Nephron (organoid): Measurements from ENCODE around the gene MRNIP.

ENCODE experiments used
- H3K27ac Mint-ChIP-seq, 3 experiments: 2 replicates each; pipeline ENCODE4 v1.8.0; 2020; ENCODE audit warnings: mixed read lengths in 3 of 3, mild to moderate bottlenecking in 2 of 3, moderate library complexity in 1 of 3
- H3K27me3 Mint-ChIP-seq: 2 replicates; pipeline ENCODE4 v1.8.0; 2021; ENCODE audit warnings: low read depth, mild to moderate bottlenecking, moderate library complexity, mixed read lengths
- H3K36me3 Mint-ChIP-seq: 2 replicates; pipeline ENCODE4 v1.8.0; 2020; ENCODE audit warnings: low read depth, mixed read lengths
- H3K4me1 Mint-ChIP-seq: 2 replicates; pipeline ENCODE4 v1.8.0; 2020; ENCODE audit warnings: mixed read lengths
- H3K4me3 Mint-ChIP-seq, 3 experiments: 2 replicates each; pipeline ENCODE4 v1.8.0; 2020; ENCODE audit warnings: mild to moderate bottlenecking in 3 of 3, mixed read lengths in 3 of 3, moderate library complexity in 2 of 3
- H3K9me3 Mint-ChIP-seq: 2 replicates; pipeline ENCODE4 v1.8.0; 2020; ENCODE audit warnings: mixed read lengths
- TF ChIP-seq, protein P1 (sequence below), 3 experiments: fragments of 200-600 bp; sonication (generic); IDR thresholded peaks; one replicate each; pipeline ENCODE4 v1.5.0; 2021; ENCODE audit warnings: antibody characterized with exemption in 3 of 3; ENCODE audit not compliant: unreplicated experiment in 3 of 3

Gene MRNIP, protein sequence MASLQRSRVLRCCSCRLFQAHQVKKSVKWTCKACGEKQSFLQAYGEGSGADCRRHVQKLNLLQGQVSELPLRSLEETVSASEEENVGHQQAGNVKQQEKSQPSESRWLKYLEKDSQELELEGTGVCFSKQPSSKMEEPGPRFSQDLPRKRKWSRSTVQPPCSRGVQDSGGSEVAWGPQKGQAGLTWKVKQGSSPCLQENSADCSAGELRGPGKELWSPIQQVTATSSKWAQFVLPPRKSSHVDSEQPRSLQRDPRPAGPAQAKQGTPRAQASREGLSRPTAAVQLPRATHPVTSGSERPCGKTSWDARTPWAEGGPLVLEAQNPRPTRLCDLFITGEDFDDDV

DNA sequence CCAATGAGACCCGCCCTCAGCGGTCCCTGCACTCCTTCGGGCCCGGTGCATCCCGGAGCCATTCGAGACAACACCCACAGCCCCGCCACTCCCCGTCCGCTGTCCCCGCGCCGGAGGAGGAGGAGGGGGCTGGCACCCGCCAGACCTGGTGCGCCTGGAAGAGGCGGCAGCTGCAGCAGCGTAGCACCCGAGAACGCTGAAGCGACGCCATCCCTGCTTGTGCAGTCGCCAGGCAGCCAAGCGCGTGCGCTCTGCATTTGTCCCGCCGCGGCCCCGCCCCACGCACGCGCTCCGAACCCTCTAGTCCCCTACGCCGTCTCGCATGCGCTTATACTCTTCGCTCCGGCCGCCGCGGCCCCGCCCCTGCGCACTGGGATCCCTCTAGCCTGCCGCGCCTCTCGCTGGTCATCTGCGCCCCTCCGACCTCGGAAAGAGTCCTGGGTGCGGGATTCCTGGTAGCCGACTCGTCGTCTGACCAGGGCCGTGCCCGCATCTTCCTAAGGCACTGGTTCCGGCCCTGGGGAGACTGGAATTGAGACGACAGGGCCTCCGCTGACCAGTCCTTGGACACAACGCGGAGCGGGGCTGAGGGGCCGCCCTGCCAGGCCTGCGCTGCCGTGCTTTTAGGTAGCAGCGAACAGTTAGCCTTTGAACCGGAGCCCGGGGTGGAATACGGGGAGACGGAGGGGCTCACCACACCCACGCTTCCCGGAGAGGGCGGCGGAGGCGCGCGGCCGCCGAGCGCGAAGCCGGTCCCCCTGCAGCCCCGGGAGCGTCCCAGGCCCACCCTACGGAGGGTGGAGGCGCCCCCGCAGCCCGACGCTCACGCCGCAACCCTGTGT, at the start of gene MRNIP:
MRNIP (minus strand) TSS at position 232 of the 842 bp plus-strand sequence; CDS start at position 211, 21 bp downstream.
- Mint-ChIP-seq H3K27ac (peak within 1 kb of the TSS; percentile 84 to 94 (median 90)), H3K4me1 (peaks cover 24% of the 10 kb centered on the region), H3K36me3 (peaks cover 20% of the 10 kb centered on the region), H3K27me3 (no peaks in the 10 kb centered on the region), H3K9me3 (no peaks in the 10 kb centered on the region), H3K4me3 (peak within 1 kb of the TSS; percentile 95 to 99 (median 97))
- TF ChIP-seq, protein P1, sequence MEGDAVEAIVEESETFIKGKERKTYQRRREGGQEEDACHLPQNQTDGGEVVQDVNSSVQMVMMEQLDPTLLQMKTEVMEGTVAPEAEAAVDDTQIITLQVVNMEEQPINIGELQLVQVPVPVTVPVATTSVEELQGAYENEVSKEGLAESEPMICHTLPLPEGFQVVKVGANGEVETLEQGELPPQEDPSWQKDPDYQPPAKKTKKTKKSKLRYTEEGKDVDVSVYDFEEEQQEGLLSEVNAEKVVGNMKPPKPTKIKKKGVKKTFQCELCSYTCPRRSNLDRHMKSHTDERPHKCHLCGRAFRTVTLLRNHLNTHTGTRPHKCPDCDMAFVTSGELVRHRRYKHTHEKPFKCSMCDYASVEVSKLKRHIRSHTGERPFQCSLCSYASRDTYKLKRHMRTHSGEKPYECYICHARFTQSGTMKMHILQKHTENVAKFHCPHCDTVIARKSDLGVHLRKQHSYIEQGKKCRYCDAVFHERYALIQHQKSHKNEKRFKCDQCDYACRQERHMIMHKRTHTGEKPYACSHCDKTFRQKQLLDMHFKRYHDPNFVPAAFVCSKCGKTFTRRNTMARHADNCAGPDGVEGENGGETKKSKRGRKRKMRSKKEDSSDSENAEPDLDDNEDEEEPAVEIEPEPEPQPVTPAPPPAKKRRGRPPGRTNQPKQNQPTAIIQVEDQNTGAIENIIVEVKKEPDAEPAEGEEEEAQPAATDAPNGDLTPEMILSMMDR (IDR thresholded peaks at IDR 0.05; ENCODE audit: unreplicated experiment in 3 of 3): peak in 1 of 3 experiments; percentile 21

DNA sequence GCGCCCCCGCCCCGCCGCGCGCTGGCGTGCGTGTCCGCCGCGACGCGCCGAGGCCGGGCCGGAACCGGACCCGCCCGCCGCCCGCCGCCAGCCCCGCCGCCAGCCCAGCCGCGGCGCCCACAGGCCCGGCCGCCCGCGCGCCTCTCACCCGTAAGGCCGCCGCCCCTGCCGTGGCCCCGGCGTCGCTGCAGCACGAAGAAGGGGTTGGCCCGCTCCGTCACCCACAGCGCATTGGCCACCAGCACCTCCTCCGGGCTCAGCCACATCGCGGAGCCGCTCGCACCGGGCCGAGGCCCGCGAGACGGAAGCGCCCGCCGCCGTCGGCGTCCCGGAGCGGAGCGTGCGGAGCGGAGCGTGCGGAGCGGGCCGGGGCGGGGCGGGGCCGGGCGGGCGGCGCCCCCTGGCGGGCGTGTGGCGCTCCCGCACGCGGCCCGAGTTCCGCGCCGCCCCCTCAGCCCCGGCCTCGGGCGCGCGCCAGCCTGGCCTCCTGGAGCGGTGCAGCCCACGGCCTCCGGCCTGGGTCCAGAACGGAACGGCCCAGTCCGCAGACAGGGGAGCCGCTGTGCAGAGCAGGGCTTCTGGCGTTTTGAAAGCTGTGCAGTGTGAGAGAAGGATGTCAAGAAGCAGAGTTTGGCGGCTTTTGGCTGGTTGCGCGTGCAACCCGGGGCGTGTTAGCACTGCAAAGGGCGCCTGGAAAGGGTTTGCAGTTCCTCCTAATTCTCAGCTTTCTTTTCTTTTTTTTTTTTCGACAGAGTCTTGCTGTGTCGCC, 49.1 kb upstream of the MRNIP start, which contains the start of gene TBC1D9B:
TBC1D9B (minus strand) TSS at position 342 of the 769 bp plus-strand sequence; CDS start at position 266, 76 bp downstream.
- peaks cover 17% of the 10 kb centered on the region for H3K36me3 Mint-ChIP-seq

DNA sequence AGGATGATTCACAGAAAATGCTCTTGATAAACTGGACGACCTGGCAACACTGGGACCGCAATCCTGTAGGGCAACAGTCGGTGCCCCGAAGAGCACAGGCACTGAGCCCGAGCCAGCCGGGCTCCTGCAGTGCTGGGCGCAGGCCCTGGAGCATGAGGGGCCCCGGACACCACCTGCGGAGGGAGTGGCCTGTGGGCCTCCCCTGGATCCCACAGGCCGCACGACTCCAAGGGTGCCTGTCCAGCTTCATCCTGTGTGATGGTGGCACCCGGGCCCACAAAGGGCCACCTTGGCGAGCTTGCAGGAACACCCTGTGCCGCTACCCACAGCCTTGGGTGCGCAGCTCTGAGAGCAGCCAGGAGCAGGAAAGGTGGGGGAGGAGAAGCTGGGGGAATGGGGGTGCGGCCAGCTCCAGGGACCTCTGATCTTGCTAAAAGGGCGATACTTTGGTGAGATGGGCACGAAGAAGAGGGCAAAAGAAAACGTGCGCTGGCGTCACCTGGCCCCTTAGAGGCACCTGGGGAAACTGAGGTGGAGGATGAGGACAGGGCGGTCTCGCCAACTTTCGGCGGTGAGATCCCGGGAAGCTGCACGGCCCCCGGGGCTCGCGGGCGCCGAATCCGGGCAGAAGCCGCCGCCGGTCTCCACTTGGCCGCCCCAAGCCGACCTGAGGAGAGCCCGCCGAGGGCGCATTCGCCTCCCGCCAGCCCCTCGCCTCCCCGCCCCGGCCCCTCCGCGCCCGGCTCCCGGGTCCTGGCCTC, 48.4 kb upstream of the MRNIP start:
- no peaks in the 10 kb centered on the region for H3K27me3 Mint-ChIP-seq
- peaks cover 17% of the 10 kb centered on the region for H3K36me3 Mint-ChIP-seq
- H3K9me3 Mint-ChIP-seq: no peaks in the 10 kb centered on the region
- peak overlapping the region; percentile 88 to 91 (median 91) for H3K4me3 Mint-ChIP-seq
- H3K27ac Mint-ChIP-seq: peak overlapping the region in 2 of 3 experiments; percentile 39 to 56
- H3K4me1 Mint-ChIP-seq: peaks cover 5% of the 10 kb centered on the region
- TF ChIP-seq, protein P1 (IDR thresholded peaks at IDR 0.05; ENCODE audit: unreplicated experiment in 3 of 3): no peak

More for the DNA sequence above, 49.1 kb upstream of the MRNIP start, which contains the start of gene TBC1D9B:
- no peaks in the 10 kb centered on the region for H3K9me3 Mint-ChIP-seq
- peaks cover 5% of the 10 kb centered on the region for H3K4me1 Mint-ChIP-seq
- H3K27me3 Mint-ChIP-seq: no peaks in the 10 kb centered on the region
- TF ChIP-seq, protein P1 (IDR thresholded peaks at IDR 0.05; ENCODE audit: unreplicated experiment in 3 of 3): peak; percentile 17 to 31 (median 27)
- H3K4me3 Mint-ChIP-seq: peak within 1 kb of the TSS; percentile 88 to 91 (median 91)
- H3K27ac Mint-ChIP-seq: peak within 1 kb of the TSS in 2 of 3 experiments; percentile 39 to 56

DNA sequence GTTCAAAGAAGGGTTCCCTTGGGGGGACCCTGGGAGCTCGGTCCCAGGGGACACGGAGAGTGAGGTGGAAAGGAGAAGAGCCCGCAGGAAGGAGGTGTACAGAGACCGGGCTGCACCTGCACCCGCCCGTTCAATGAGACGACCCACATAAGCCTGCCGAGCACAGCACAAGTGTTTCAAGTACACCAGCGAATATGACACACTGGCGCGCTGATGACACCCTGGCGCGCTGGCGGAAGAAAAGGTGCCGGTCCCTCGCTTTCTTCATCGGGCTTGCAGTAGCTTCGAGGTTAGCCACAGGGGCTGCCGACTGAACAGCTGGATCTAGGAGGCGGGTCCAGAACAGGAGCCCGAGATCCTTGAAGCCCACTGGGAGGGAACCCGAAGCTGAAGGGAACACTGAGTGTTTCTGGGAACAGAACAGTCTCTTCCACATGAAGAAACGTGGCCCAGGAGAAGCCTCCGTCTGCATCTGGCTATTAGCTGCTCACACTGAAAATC, 47.7 kb upstream of the MRNIP start:
- H3K9me3 Mint-ChIP-seq: no peaks in the 10 kb centered on the region
- H3K4me1 Mint-ChIP-seq: peaks cover 5% of the 10 kb centered on the region
- TF ChIP-seq, protein P1 (IDR thresholded peaks at IDR 0.05; ENCODE audit: unreplicated experiment in 3 of 3): no peak
- H3K27me3 Mint-ChIP-seq: no peaks in the 10 kb centered on the region
- H3K36me3 Mint-ChIP-seq: peaks cover 17% of the 10 kb centered on the region
- peak overlapping the region; percentile 88 to 91 (median 91) for H3K4me3 Mint-ChIP-seq
- peak overlapping the region in 2 of 3 experiments; percentile 25 to 53 for H3K27ac Mint-ChIP-seq

DNA sequence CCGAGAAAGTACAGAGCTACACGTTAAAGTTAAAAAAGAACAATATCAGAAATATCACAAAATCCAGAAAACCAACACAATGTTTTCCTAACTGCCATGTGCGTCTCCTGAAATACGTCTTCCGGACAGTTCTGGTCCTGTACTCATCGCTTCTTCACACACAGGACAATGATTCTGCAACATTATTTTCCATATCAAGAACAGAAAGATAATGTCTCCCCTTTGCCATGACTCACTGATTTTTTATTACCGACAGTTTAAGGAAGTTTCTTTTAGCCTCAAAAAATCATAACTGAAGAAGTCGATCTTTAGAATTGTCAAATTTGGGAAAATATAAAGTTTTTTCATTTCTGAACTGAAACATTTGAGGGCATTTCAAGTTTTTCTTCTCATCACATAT, 46.5 kb upstream of the MRNIP start:
- H3K4me1 Mint-ChIP-seq: peaks cover 15% of the 10 kb centered on the region
- H3K4me3 Mint-ChIP-seq: peak overlapping the region; percentile 7 to 69 (median 27)
- peak overlapping the region in 2 of 3 experiments; percentile 28 to 33 for H3K27ac Mint-ChIP-seq
- TF ChIP-seq, protein P1 (IDR thresholded peaks at IDR 0.05; ENCODE audit: unreplicated experiment in 3 of 3): no peak
- H3K36me3 Mint-ChIP-seq: peaks cover 23% of the 10 kb centered on the region
- H3K9me3 Mint-ChIP-seq: no peaks in the 10 kb centered on the region
- no peaks in the 10 kb centered on the region for H3K27me3 Mint-ChIP-seq
